Activated naive CD4-positive, alpha-beta T cell treated with anti-CD3 and anti-CD28 coated beads, Interleukin-2, amount 50 U/mL, for 24 hours (primary cell): Measurements from ENCODE around the gene ASCC3.

ENCODE experiments used
- H3K27ac Mint-ChIP-seq: one replicate; pipeline ENCODE4 v1.8.0; 2021; ENCODE audit warnings: mild to moderate bottlenecking, mixed read lengths
- H3K27me3 Mint-ChIP-seq: one replicate; pipeline ENCODE4 v1.8.0; 2021; ENCODE audit warnings: mixed read lengths
- H3K36me3 Mint-ChIP-seq: one replicate; pipeline ENCODE4 v1.8.0; 2021; ENCODE audit warnings: mixed read lengths
- H3K4me1 Mint-ChIP-seq: one replicate; pipeline ENCODE4 v1.8.0; 2021; ENCODE audit warnings: mixed read lengths
- H3K4me3 Mint-ChIP-seq: one replicate; pipeline ENCODE4 v1.8.0; 2021; ENCODE audit warnings: mild to moderate bottlenecking, mixed read lengths
- H3K9me3 Mint-ChIP-seq: one replicate; pipeline ENCODE4 v1.8.0; 2021; ENCODE audit warnings: mixed read lengths

Gene ASCC3

GRCh38 chr6:100880853-100881706 lies at the start of gene ASCC3:
Gene ASCC3 (minus strand): TSS chr6:100881329. CDS start chr6:100867997, 13,332 bp downstream.
- H3K36me3 Mint-ChIP-seq = no peaks in the 10 kb centered on the region

GRCh38 chr6:100925749-100926148 lies 44.6 kb upstream of the ASCC3 start:
- Mint-ChIP-seq H3K4me3 (no peak overlapping the region), H3K4me1 (no peaks in the 10 kb centered on the region), H3K9me3 (no peaks in the 10 kb centered on the region), H3K27me3 (peaks cover 7% of the 10 kb centered on the region), H3K36me3 (no peaks in the 10 kb centered on the region), H3K27ac (no peak overlapping the region)

More at GRCh38 chr6:100880853-100881706, at the start of gene ASCC3:
- Mint-ChIP-seq H3K27ac (peak within 1 kb of the TSS; percentile 100), H3K9me3 (no peaks in the 10 kb centered on the region), H3K4me1 (peaks cover 52% of the 10 kb centered on the region), H3K27me3 (no peaks in the 10 kb centered on the region), H3K4me3 (peak within 1 kb of the TSS; percentile 99)

GRCh38 chr6:100924534-100925227 lies 43.6 kb upstream of the ASCC3 start:
- no peaks in the 10 kb centered on the region for H3K4me1 Mint-ChIP-seq
- H3K27ac Mint-ChIP-seq = no peak overlapping the region
- peaks cover 11% of the 10 kb centered on the region for H3K27me3 Mint-ChIP-seq
- H3K36me3 Mint-ChIP-seq = no peaks in the 10 kb centered on the region
- H3K4me3 Mint-ChIP-seq = no peak overlapping the region
- no peaks in the 10 kb centered on the region for H3K9me3 Mint-ChIP-seq

GRCh38 chr6:100923481-100924165 lies 42.5 kb upstream of the ASCC3 start:
- H3K9me3 Mint-ChIP-seq = no peaks in the 10 kb centered on the region
- no peaks in the 10 kb centered on the region for H3K4me1 Mint-ChIP-seq
- no peak overlapping the region for H3K27ac Mint-ChIP-seq
- no peaks in the 10 kb centered on the region for H3K36me3 Mint-ChIP-seq
- peaks cover 11% of the 10 kb centered on the region for H3K27me3 Mint-ChIP-seq
- H3K4me3 Mint-ChIP-seq = no peak overlapping the region

GRCh38 chr6:100920028-100920605 lies 39.0 kb upstream of the ASCC3 start:
- Mint-ChIP-seq H3K27ac (no peak overlapping the region), H3K27me3 (peaks cover 14% of the 10 kb centered on the region)

GRCh38 chr6:100918152-100918551 lies 37.0 kb upstream of the ASCC3 start:
- H3K4me3 Mint-ChIP-seq = no peak overlapping the region
- no peak overlapping the region for H3K27ac Mint-ChIP-seq
- peaks cover 10% of the 10 kb centered on the region for H3K27me3 Mint-ChIP-seq
- no peaks in the 10 kb centered on the region for H3K36me3 Mint-ChIP-seq
- no peaks in the 10 kb centered on the region for H3K9me3 Mint-ChIP-seq
- no peaks in the 10 kb centered on the region for H3K4me1 Mint-ChIP-seq

More at GRCh38 chr6:100920028-100920605, 39.0 kb upstream of the ASCC3 start:
- no peak overlapping the region for H3K4me3 Mint-ChIP-seq
- H3K9me3 Mint-ChIP-seq = no peaks in the 10 kb centered on the region
- H3K4me1 Mint-ChIP-seq = no peaks in the 10 kb centered on the region
- H3K36me3 Mint-ChIP-seq = no peaks in the 10 kb centered on the region

- no peaks in the 10 kb centered on the region for H3K4me1 Mint-ChIP-seq
- H3K9me3 Mint-ChIP-seq = no peaks in the 10 kb centered on the region
- H3K27me3 Mint-ChIP-seq = peaks cover 9% of the 10 kb centered on the region
- H3K27ac Mint-ChIP-seq = no peak overlapping the region
- no peak overlapping the region for H3K4me3 Mint-ChIP-seq
- H3K36me3 Mint-ChIP-seq = no peaks in the 10 kb centered on the region
These were observed 34.7 kb upstream of the ASCC3 start for GRCh38 chr6:100915876-100916275.

GRCh38 chr6:100913400-100914276 lies 32.5 kb upstream of the ASCC3 start:
- H3K27me3 Mint-ChIP-seq = peaks cover 6% of the 10 kb centered on the region
- H3K27ac Mint-ChIP-seq = no peak overlapping the region
- H3K4me3 Mint-ChIP-seq = no peak overlapping the region
- no peaks in the 10 kb centered on the region for H3K4me1 Mint-ChIP-seq
- H3K36me3 Mint-ChIP-seq = no peaks in the 10 kb centered on the region
- no peaks in the 10 kb centered on the region for H3K9me3 Mint-ChIP-seq

- H3K27ac Mint-ChIP-seq = no peak overlapping the region
- no peaks in the 10 kb centered on the region for H3K36me3 Mint-ChIP-seq
- no peak overlapping the region for H3K4me3 Mint-ChIP-seq
- no peaks in the 10 kb centered on the region for H3K4me1 Mint-ChIP-seq
- H3K27me3 Mint-ChIP-seq = no peaks in the 10 kb centered on the region
- H3K9me3 Mint-ChIP-seq = no peaks in the 10 kb centered on the region
These were observed 25.2 kb upstream of the ASCC3 start for GRCh38 chr6:100906325-100906724.

GRCh38 chr6:100905067-100905466 lies 23.9 kb upstream of the ASCC3 start:
- Mint-ChIP-seq H3K4me3 (no peak overlapping the region), H3K36me3 (no peaks in the 10 kb centered on the region), H3K27me3 (no peaks in the 10 kb centered on the region), H3K9me3 (no peaks in the 10 kb centered on the region), H3K4me1 (no peaks in the 10 kb centered on the region), H3K27ac (no peak overlapping the region)

GRCh38 chr6:100904316-100904715 lies 23.2 kb upstream of the ASCC3 start:
- no peak overlapping the region for H3K4me3 Mint-ChIP-seq
- no peaks in the 10 kb centered on the region for H3K4me1 Mint-ChIP-seq
- no peaks in the 10 kb centered on the region for H3K36me3 Mint-ChIP-seq
- H3K9me3 Mint-ChIP-seq = no peaks in the 10 kb centered on the region
- H3K27me3 Mint-ChIP-seq = no peaks in the 10 kb centered on the region
- H3K27ac Mint-ChIP-seq = no peak overlapping the region

- Mint-ChIP-seq H3K27me3 (peaks cover 1% of the 10 kb centered on the region), H3K4me1 (no peaks in the 10 kb centered on the region), H3K27ac (no peak overlapping the region), H3K36me3 (peaks cover 2% of the 10 kb centered on the region), H3K9me3 (no peaks in the 10 kb centered on the region), H3K4me3 (no peak overlapping the region)
These were observed 20.5 kb upstream of the ASCC3 start for GRCh38 chr6:100901582-100901981.

GRCh38 chr6:100899202-100899601 lies 18.1 kb upstream of the ASCC3 start:
- Mint-ChIP-seq H3K27me3 (peaks cover 1% of the 10 kb centered on the region), H3K9me3 (no peaks in the 10 kb centered on the region), H3K36me3 (peaks cover 2% of the 10 kb centered on the region), H3K4me1 (no peaks in the 10 kb centered on the region), H3K4me3 (no peak overlapping the region), H3K27ac (no peak overlapping the region)

- no peak overlapping the region for H3K27ac Mint-ChIP-seq
- no peak overlapping the region for H3K4me3 Mint-ChIP-seq
- peaks cover 1% of the 10 kb centered on the region for H3K27me3 Mint-ChIP-seq
- no peaks in the 10 kb centered on the region for H3K4me1 Mint-ChIP-seq
- H3K36me3 Mint-ChIP-seq = peaks cover 2% of the 10 kb centered on the region
- no peaks in the 10 kb centered on the region for H3K9me3 Mint-ChIP-seq
These were observed 16.5 kb upstream of the ASCC3 start for GRCh38 chr6:100897671-100898070.

GRCh38 chr6:100893743-100894142 lies 12.6 kb upstream of the ASCC3 start:
- Mint-ChIP-seq H3K36me3 (no peaks in the 10 kb centered on the region), H3K27ac (no peak overlapping the region), H3K27me3 (no peaks in the 10 kb centered on the region), H3K9me3 (no peaks in the 10 kb centered on the region), H3K4me3 (no peak overlapping the region), H3K4me1 (no peaks in the 10 kb centered on the region)
